AG04450 (cell line): Measurements from ENCODE around the gene SORCS2. TPM values are rescaled to one million over a fixed set of nuclear protein-coding genes. Genes with fewer than 3 reads are reported as not detected.

Experiments used
- CTCF ChIA-PET: fragments of 300-600, 350-600 bp; formaldehyde crosslinking; extraction: SDS; loops from one replicate; lab custom pipeline; 2022; ENCODE audit warnings: antibody characterized with exemption, inconsistent platforms; lab: Charles Lee
- POLR2A ChIA-PET: fragments of 350-600 bp; formaldehyde crosslinking; extraction: SDS; loops from one replicate; lab custom pipeline; 2021; ENCODE audit warnings: antibody characterized with exemption, inconsistent platforms; lab: Yijun Ruan, JAX
- DNase-seq: peaks from one replicate; pipeline ENCODE4 v3.0.0-alpha.2; 2011; ENCODE audit warnings: low read depth, low spot score
- H3K27ac ChIP-seq: one replicate; pipeline ENCODE4 v1.5.1; 2012; ENCODE audit warnings: low read depth, low read length, control low read depth
- H3K27me3 ChIP-seq: one replicate; pipeline ENCODE4 v1.6.0; 2012; ENCODE audit warnings: low read length; ENCODE audit not compliant: control insufficient read depth, insufficient read depth
- H3K4me3 ChIP-seq: 2 replicates; pipeline ENCODE4 v1.5.1; 2011; ENCODE audit warnings: mild to moderate bottlenecking, low read depth, low read length, control low read depth
- H3K9me3 ChIP-seq: 2 replicates; pipeline ENCODE4 v1.5.1; 2012; ENCODE audit warnings: low read length; ENCODE audit not compliant: control insufficient read depth, insufficient read depth
- polyA plus RNA-seq: library from polyadenylated mRNA; depleted of rRNA; stranded (reverse); fragments of >200 nt; gene quantifications from 2 replicates; pipeline ENCODE4 v1.2.3, GENCODE V29; 2011
- TF ChIP-seq, protein P1 (sequence below): IDR thresholded peaks from 2 replicates; pipeline ENCODE4 v1.5.1; 2011; ENCODE audit warnings: low read depth, low read length, control low read depth, inconsistent platforms

SORCS2 gene
- polyA plus RNA-seq, 1 experiment = 0.29 TPM

DNA sequence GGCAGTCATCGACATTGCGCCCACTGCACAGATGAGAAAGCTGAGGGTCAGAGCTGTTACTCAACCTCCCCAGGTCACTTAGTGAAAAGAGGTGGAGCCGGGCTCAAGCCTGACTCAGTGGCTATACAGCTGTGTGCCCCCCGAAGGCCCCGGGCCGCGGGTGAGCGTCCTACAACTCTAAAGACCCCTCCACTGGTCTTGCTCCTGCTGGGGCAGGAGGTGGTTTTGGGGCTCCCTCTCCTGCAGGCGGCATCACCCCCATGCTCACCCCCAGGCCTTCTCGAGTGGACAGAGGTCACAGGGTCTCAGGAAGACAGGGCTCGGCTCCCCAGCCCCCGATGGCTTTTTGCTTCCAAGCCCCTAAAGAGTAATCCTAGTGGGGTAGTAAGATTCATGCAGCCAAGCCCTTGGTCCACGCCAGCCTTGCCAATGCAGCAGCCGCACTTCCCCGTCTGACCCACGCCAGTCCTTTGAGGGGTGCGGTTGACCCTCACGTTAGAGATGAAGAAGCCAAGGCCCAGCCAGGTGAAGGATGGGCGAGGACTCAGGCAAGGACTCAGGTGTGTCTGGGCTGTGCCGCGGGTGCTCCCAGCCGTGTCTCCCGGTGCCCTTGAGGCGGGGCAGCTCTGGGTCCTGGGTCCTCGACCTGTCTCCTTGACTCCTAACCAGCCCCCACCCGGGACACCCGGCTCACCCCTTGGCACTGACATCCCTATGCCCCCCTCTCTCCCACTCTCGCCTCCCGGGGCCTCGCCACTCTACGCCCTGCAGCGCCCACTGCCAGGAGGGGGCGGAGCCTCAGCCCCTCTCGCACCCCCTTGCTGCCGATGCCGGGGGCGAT is 547.0 kb downstream of the SORCS2 start:
- Histone ChIP-seq H3K27ac (no peak overlapping the region), H3K27me3 (no peaks in the 10 kb centered on the region), H3K4me3 (no peak overlapping the region), H3K9me3 (peaks cover 23% of the 10 kb centered on the region; the same call in 1 of the 2 replicates)
- ChIA-PET POLR2A (no interaction called here), CTCF (no interaction called here)
- no peak for DNase-seq
- TF ChIP-seq, protein P1, sequence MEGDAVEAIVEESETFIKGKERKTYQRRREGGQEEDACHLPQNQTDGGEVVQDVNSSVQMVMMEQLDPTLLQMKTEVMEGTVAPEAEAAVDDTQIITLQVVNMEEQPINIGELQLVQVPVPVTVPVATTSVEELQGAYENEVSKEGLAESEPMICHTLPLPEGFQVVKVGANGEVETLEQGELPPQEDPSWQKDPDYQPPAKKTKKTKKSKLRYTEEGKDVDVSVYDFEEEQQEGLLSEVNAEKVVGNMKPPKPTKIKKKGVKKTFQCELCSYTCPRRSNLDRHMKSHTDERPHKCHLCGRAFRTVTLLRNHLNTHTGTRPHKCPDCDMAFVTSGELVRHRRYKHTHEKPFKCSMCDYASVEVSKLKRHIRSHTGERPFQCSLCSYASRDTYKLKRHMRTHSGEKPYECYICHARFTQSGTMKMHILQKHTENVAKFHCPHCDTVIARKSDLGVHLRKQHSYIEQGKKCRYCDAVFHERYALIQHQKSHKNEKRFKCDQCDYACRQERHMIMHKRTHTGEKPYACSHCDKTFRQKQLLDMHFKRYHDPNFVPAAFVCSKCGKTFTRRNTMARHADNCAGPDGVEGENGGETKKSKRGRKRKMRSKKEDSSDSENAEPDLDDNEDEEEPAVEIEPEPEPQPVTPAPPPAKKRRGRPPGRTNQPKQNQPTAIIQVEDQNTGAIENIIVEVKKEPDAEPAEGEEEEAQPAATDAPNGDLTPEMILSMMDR = no peak

DNA sequence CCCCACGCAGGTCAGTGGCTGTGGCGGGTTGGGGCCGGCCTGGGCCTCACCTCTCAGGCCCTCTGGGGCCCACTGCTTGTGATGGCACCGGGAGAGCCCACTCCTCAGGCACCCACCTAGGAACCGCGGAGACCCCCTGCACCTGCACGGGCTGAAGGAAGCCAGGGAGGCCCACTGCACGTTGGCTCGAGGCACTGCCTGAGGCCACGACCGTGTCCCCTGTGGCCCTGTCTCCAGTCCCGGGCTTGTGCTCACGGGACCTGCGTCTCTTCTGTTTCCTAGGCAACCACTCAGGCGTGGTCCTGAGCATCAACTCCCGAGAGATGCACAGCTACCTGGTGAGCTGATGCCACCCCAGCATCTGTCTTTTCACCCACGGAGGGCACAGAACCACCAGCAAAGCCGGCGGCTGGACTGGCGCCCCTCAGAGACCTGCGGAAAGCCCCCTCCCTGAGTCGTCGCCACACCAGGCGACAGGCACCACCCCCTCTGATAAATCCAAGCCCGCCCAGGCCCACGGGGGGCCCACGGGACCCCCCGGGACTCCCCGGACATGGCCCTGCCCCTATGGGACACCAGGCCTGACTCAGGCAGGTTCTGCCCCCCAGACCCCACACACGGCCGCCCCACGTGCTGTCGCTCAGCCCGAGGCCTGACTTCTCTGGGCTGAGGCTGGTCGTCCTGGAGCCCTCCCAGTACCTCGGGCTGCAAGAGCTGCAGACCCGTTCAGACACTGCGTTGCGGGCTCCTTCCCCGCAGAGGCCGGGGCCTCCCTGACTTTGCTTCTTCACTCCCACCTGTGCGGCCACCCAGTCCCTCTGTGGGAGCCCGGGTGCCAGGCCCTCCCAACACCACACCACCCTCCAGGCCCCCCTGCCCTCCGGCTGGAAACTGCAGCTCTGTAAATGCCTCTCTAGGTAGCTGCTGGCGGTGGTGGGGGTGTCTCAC is 547.9 kb downstream of the SORCS2 start:
- H3K9me3 ChIP-seq = peaks cover 23% of the 10 kb centered on the region; the same call in 1 of the 2 replicates
- ChIA-PET POLR2A (no interaction called here), CTCF (no interaction called here)
- no peak overlapping the region for H3K4me3 ChIP-seq
- TF ChIP-seq, protein P1 = no peak
- no peaks in the 10 kb centered on the region for H3K27me3 ChIP-seq
- H3K27ac ChIP-seq = no peak overlapping the region
- DNase-seq = no peak

DNA sequence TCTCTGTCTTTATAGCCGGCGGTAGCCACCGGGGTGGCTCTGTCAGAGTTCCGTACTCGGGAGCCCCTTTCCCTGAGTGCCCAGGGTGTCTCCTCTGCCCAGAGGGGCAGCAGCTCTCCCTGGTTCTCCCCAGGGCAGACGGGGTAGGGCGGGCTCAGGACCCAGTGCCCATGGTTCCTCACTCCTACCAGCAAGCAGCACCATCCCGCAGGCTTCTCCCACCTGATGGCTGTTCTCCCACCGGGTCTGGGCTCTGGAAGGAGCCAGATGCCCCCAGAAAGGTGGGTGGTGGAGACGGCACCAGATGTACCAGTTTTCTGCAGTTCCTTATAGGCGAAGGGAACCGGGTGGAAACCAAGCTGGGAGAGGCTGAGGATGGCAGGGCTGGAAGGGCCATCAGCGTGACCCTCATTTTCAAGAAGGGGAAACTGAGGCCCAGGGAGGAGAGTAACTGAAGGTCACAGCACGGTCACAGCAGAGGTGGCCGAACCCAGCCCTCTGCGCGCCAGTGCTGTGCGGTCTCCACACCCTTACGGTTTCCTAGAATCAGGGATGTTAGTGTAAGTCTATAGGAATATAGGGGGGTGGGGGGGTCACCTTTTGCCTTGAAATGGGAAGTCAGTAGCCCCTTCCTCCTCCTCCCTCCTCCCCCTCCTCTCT is 548.7 kb downstream of the SORCS2 start:
- Histone ChIP-seq H3K9me3 (peaks cover 23% of the 10 kb centered on the region; the same call in 1 of the 2 replicates), H3K27ac (no peak overlapping the region), H3K27me3 (no peaks in the 10 kb centered on the region), H3K4me3 (no peak overlapping the region)
- ChIA-PET POLR2A (no interaction called here), CTCF (no interaction called here)
- no peak for DNase-seq
- TF ChIP-seq, protein P1 = no peak

DNA sequence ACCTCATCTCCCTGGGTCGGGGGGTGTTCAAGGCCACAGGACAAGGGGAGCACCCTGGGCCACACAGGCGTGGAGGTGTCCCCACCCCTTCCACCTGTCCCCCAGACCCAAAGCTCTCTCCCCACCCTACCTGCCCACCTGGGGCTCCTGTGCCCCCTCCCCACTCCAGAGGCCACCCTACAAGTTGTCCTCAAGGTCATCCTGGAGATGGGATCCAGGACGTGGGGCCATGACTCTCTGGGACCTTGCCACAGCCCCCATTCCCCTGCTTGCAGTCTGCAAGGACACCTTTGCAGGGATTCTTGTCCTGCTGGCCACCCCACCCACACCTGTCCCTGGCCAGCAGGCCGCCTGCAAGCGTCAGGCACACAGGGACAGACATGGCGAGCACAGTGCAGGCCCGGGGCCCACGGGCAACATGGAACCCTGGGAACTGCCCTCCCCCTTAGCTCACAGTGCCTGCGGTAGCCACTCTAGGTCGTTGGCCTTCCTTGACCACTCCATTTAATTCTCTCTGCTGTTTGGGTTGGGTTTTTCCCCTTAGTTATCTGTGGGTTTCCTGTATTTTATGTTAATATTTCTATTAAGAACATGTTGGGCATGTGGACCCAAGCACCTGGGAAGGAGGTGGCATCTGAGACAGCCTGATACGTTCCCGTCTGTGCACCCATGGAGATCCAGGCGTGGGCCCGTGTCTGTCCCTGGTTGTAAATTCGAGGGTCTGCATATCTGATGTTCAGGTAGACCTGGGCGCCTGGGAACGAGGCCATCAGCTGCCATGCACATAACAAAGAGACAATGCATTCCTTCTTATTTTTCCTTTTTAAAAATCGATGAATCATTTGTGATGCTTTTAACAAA is 549.8 kb downstream of the SORCS2 start:
- POLR2A ChIA-PET = no interaction called here
- CTCF ChIA-PET = no interaction called here

More for the DNA sequence above, 549.8 kb downstream of the SORCS2 start:
- no peak for DNase-seq
- H3K9me3 ChIP-seq = peaks cover 23% of the 10 kb centered on the region; the same call in 1 of the 2 replicates
- no peak overlapping the region for H3K4me3 ChIP-seq
- TF ChIP-seq, protein P1 = no peak
- no peaks in the 10 kb centered on the region for H3K27me3 ChIP-seq
- H3K27ac ChIP-seq = no peak overlapping the region
